Neural cell (in vitro differentiated cells): ENCODE data around the gene SARS1.

Source experiments
- POLR2AphosphoS5 ChIP-seq: IDR thresholded peaks from 2 replicates; pipeline ENCODE4 v1.6.1; 2012
- TAF1 ChIP-seq: IDR thresholded peaks from 2 replicates; pipeline ENCODE4 v1.6.1; 2012; ENCODE audit warnings: low read depth
- TF ChIP-seq, protein P1 (sequence below): fragments of 450-650 bp; IDR thresholded peaks from 2 replicates; pipeline ENCODE4 v1.5.1; 2014; ENCODE audit warnings: antibody characterized with exemption, mild to moderate bottlenecking, moderate library complexity; ENCODE audit not compliant: poor library complexity, severe bottlenecking
- TF ChIP-seq, protein P2 (sequence below): IDR thresholded peaks from 2 replicates; pipeline ENCODE4 v1.6.1; 2012; ENCODE audit warnings: borderline replicate concordance

GRCh38 chr1:109248797-109249629 lies 35.3 kb downstream of the SARS1 start, which contains the start of gene CELSR2:
- TF ChIP-seq POLR2AphosphoS5 (peak; percentile 67), TAF1 (no peak)
- TF ChIP-seq, protein P1, sequence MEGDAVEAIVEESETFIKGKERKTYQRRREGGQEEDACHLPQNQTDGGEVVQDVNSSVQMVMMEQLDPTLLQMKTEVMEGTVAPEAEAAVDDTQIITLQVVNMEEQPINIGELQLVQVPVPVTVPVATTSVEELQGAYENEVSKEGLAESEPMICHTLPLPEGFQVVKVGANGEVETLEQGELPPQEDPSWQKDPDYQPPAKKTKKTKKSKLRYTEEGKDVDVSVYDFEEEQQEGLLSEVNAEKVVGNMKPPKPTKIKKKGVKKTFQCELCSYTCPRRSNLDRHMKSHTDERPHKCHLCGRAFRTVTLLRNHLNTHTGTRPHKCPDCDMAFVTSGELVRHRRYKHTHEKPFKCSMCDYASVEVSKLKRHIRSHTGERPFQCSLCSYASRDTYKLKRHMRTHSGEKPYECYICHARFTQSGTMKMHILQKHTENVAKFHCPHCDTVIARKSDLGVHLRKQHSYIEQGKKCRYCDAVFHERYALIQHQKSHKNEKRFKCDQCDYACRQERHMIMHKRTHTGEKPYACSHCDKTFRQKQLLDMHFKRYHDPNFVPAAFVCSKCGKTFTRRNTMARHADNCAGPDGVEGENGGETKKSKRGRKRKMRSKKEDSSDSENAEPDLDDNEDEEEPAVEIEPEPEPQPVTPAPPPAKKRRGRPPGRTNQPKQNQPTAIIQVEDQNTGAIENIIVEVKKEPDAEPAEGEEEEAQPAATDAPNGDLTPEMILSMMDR, result no peak
- TF ChIP-seq, protein P2, sequence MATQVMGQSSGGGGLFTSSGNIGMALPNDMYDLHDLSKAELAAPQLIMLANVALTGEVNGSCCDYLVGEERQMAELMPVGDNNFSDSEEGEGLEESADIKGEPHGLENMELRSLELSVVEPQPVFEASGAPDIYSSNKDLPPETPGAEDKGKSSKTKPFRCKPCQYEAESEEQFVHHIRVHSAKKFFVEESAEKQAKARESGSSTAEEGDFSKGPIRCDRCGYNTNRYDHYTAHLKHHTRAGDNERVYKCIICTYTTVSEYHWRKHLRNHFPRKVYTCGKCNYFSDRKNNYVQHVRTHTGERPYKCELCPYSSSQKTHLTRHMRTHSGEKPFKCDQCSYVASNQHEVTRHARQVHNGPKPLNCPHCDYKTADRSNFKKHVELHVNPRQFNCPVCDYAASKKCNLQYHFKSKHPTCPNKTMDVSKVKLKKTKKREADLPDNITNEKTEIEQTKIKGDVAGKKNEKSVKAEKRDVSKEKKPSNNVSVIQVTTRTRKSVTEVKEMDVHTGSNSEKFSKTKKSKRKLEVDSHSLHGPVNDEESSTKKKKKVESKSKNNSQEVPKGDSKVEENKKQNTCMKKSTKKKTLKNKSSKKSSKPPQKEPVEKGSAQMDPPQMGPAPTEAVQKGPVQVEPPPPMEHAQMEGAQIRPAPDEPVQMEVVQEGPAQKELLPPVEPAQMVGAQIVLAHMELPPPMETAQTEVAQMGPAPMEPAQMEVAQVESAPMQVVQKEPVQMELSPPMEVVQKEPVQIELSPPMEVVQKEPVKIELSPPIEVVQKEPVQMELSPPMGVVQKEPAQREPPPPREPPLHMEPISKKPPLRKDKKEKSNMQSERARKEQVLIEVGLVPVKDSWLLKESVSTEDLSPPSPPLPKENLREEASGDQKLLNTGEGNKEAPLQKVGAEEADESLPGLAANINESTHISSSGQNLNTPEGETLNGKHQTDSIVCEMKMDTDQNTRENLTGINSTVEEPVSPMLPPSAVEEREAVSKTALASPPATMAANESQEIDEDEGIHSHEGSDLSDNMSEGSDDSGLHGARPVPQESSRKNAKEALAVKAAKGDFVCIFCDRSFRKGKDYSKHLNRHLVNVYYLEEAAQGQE, result no peak
